MCF 10A (cell line): ENCODE measurements around the gene OR4E1. TPM values are rescaled to one million over a fixed set of nuclear protein-coding genes. Genes with fewer than 3 reads are reported as not detected.

Experiments
- BruUV-seq: library from RNA; stranded (reverse); fragments of 400-500 nt; replicated peaks from 2 replicates; lab custom pipeline; 2021; lab: Mats Ljungman, UMichigan
- CTCF ChIA-PET: fragments of 300-600 bp; sonication (Branson Sonifier 250); formaldehyde crosslinking; extraction: SDS; loops from one replicate; lab custom pipeline; 2021; ENCODE audit warnings: antibody characterized with exemption, inconsistent platforms; lab: Yijun Ruan, JAX
- POLR2A ChIA-PET: fragments of 300-600, 350-650 bp; sonication (Branson Sonifier 250); formaldehyde crosslinking; extraction: SDS; loops from one replicate; lab custom pipeline; 2020; ENCODE audit warnings: antibody characterized with exemption, inconsistent platforms; lab: Yijun Ruan, JAX
- DNase-seq: peaks from one replicate; pipeline ENCODE4 v3.0.0-alpha.2; 2018; ENCODE audit not compliant: unreplicated experiment
- H3K27ac Mint-ChIP-seq: one replicate; pipeline ENCODE4 v1.8.0; 2022; ENCODE audit warnings: mild to moderate bottlenecking, low read depth, mixed read lengths; ENCODE audit not compliant: unreplicated experiment
- H3K27me3 Mint-ChIP-seq: one replicate; pipeline ENCODE4 v1.8.0; 2022; ENCODE audit warnings: mixed read lengths; ENCODE audit not compliant: insufficient read depth, unreplicated experiment
- H3K36me3 Mint-ChIP-seq: one replicate; pipeline ENCODE4 v1.8.0; 2022; ENCODE audit warnings: mild to moderate bottlenecking, moderate library complexity, mixed read lengths; ENCODE audit not compliant: insufficient read depth, unreplicated experiment
- H3K4me1 Mint-ChIP-seq: one replicate; pipeline ENCODE4 v1.8.0; 2022; ENCODE audit warnings: mixed read lengths; ENCODE audit not compliant: insufficient read depth, unreplicated experiment
- H3K4me3 Mint-ChIP-seq: one replicate; pipeline ENCODE4 v1.8.0; 2022; ENCODE audit warnings: mild to moderate bottlenecking, moderate library complexity, mixed read lengths; ENCODE audit not compliant: unreplicated experiment
- H3K9me3 Mint-ChIP-seq: one replicate; pipeline ENCODE4 v1.8.0; 2022; ENCODE audit warnings: mixed read lengths; ENCODE audit not compliant: unreplicated experiment
- CTCF ChIP-seq: fragments of 200-600 bp; IDR thresholded peaks from one replicate; pipeline ENCODE4 v1.8.0; 2022; ENCODE audit warnings: antibody characterized with exemption, mild to moderate bottlenecking; ENCODE audit not compliant: unreplicated experiment
- intact Hi-C: fragments of 100-400 bp; cut with micrococcal nuclease; formaldehyde crosslinking; loops from 2 replicates; pipeline ENCODE4 v1.14.1; 2022
- total RNA-seq: library from RNA; stranded (reverse); gene quantifications from 2 replicates; pipeline ENCODE4 v1.2.3, GENCODE V29; 2022

Gene OR4E1
- total RNA-seq, 1 experiment from 2014 or later, result not detected

GRCh38 chr14:21686468-21686867, 12.8 kb upstream of the OR4E1 start:
- no peak for TF ChIP-seq CTCF
- no peak for DNase-seq
- H3K36me3 Mint-ChIP-seq, result no peaks in the 10 kb centered on the region
- intact Hi-C loops, result no loop called here
- no peak overlapping the region for H3K27ac Mint-ChIP-seq
- no peaks in the 10 kb centered on the region for H3K4me1 Mint-ChIP-seq
- ChIA-PET CTCF (interaction anchor here (2.3 kb wide), 1 partner anchor 24 kb away, joined by 8 read pairs; no protein-coding TSS in a partner anchor), POLR2A (no interaction called here)
- H3K9me3 Mint-ChIP-seq, result no peaks in the 10 kb centered on the region
- H3K27me3 Mint-ChIP-seq, result peaks cover 36% of the 10 kb centered on the region
- BruUV-seq, result no TSS peak
- H3K4me3 Mint-ChIP-seq, result no peak overlapping the region

- Mint-ChIP-seq H3K4me3 (no peak overlapping the region), H3K4me1 (no peaks in the 10 kb centered on the region), H3K9me3 (no peaks in the 10 kb centered on the region), H3K36me3 (no peaks in the 10 kb centered on the region), H3K27ac (no peak overlapping the region), H3K27me3 (peaks cover 30% of the 10 kb centered on the region)
- TF ChIP-seq CTCF, result no peak
- intact Hi-C loops, result no loop called here
- CTCF ChIA-PET, result no interaction called here
- BruUV-seq, result no TSS peak
- POLR2A ChIA-PET, result no interaction called here
- peak; percentile 5 for DNase-seq
Observed at GRCh38 chr14:21680072-21680471, 6.5 kb upstream of the OR4E1 start.

GRCh38 chr14:21675566-21675965, 1.9 kb upstream of the OR4E1 start:
- no TSS peak for BruUV-seq
- no peaks in the 10 kb centered on the region for H3K4me1 Mint-ChIP-seq
- ChIA-PET POLR2A (no interaction called here), CTCF (interaction anchor here (0.6 to 1.5 kb wide), 2 partner anchors 35 to 146 kb away, joined by 3 to 4 read pairs; no protein-coding TSS in a partner anchor)
- H3K27ac Mint-ChIP-seq, result no peak overlapping the region
- H3K9me3 Mint-ChIP-seq, result peaks cover 7% of the 10 kb centered on the region
- no peak overlapping the region for H3K4me3 Mint-ChIP-seq
- intact Hi-C loops, result no loop called here
- no peak for TF ChIP-seq CTCF
- peaks cover 13% of the 10 kb centered on the region for H3K27me3 Mint-ChIP-seq
- DNase-seq, result no peak
- H3K36me3 Mint-ChIP-seq, result no peaks in the 10 kb centered on the region

GRCh38 chr14:21672116-21672515, 1.5 kb downstream of the OR4E1 start:
- peak; percentile 5 for DNase-seq
- no TSS peak for BruUV-seq
- ChIA-PET POLR2A (no interaction called here), CTCF (interaction anchor here (0.7 to 0.9 kb wide), 2 partner anchors 14 to 126 kb away, joined by 3 read pairs; no protein-coding TSS in a partner anchor)
- no peak overlapping the region for H3K4me3 Mint-ChIP-seq
- intact Hi-C loops, result no loop called here
- H3K27ac Mint-ChIP-seq, result no peak overlapping the region
- TF ChIP-seq CTCF, result no peak
- peaks cover 19% of the 10 kb centered on the region for H3K27me3 Mint-ChIP-seq
- no peaks in the 10 kb centered on the region for H3K4me1 Mint-ChIP-seq
- H3K9me3 Mint-ChIP-seq, result peaks cover 7% of the 10 kb centered on the region
- H3K36me3 Mint-ChIP-seq, result no peaks in the 10 kb centered on the region
